GM18502 (cell line): ENCODE data around the gene MYO7A.

Experiments used
- ATAC-seq: cut with Tn5 transposase; IDR thresholded peaks from one replicate; pipeline ENCODE4 v1.9.1; 2021; ENCODE audit warnings: mild to moderate bottlenecking; ENCODE audit not compliant: unreplicated experiment, poor library complexity

Gene MYO7A

DNA sequence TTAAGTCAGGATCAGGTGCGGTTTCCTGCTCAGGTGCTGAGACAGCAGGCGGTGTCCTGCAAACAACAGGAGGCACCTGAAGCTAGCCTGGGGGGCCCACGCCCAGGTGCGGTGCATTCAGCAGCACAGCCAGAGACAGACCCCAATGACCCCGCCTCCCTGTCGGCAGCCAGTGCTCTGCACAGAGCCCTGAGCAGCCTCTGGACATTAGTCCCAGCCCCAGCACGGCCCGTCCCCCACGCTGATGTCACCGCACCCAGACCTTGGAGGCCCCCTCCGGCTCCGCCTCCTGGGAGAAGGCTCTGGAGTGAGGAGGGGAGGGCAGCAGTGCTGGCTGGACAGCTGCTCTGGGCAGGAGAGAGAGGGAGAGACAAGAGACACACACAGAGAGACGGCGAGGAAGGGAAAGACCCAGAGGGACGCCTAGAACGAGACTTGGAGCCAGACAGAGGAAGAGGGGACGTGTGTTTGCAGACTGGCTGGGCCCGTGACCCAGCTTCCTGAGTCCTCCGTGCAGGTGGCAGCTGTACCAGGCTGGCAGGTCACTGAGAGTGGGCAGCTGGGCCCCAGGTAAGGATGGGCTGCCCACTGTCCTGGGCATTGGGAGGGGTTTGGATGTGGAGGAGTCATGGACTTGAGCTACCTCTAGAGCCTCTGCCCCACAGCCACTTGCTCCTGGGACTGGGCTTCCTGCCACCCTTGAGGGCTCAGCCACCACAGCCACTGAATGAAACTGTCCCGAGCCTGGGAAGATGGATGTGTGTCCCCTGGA, at the start of gene MYO7A:
Gene MYO7A, plus strand, starts transcription at position 327 of the 772 bp plus-strand sequence. CDS start 2,389 bp downstream, outside the sequence.
- no peak for ATAC-seq

GRCh38 chr11:77079666-77080065, 48.4 kb upstream of the MYO7A start:
- no peak for ATAC-seq

GRCh38 chr11:77080643-77081210, 47.3 kb upstream of the MYO7A start:
- ATAC-seq: no peak

- ATAC-seq: no peak
Measured at GRCh38 chr11:77081381-77081851, 46.6 kb upstream of the MYO7A start.

DNA sequence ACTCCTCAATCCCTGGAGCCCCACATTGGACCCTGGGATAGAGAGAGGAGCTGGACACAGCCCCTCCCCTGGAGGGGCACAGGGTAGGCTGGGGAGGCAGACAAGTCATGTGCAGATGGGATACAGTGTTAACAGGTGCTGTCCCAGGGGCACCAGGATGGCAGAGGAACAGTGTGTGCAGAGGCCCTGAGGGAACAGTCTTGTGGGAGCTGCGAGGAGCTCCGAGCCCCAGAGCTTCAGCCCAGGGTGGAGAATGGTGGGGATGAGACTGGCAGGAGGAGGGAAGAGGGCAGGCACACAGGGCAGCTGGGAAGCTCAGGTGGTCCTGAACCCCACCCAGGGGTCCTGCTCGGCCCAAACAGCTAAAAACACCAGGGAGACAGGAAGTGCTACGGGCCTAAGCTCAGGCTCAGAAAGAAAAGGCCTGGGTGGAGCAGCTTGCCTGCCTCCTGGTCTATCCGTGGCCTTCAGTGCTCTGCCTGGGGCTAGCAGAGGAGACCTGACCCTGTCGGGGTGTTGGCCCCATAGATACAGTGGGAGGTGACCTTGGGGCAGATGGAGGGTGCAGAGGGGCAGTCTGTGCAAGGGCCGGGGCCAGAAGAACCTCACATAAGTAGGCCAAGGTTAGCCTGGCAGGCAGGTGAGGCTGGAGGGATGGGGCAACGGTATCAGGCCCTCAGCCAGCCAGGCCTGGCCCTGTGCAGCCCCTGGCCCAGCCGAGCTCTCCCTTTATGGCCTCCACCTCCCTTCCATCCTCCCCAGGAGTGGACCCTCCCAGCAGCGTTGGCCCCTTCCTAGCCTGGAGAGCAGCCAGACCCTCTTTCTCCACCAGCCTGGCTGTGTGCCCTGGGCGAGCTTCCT, 45.8 kb upstream of the MYO7A start:
- ATAC-seq: no peak

- ATAC-seq: no peak
Measured at GRCh38 chr11:77082838-77083565, 45.0 kb upstream of the MYO7A start.

DNA sequence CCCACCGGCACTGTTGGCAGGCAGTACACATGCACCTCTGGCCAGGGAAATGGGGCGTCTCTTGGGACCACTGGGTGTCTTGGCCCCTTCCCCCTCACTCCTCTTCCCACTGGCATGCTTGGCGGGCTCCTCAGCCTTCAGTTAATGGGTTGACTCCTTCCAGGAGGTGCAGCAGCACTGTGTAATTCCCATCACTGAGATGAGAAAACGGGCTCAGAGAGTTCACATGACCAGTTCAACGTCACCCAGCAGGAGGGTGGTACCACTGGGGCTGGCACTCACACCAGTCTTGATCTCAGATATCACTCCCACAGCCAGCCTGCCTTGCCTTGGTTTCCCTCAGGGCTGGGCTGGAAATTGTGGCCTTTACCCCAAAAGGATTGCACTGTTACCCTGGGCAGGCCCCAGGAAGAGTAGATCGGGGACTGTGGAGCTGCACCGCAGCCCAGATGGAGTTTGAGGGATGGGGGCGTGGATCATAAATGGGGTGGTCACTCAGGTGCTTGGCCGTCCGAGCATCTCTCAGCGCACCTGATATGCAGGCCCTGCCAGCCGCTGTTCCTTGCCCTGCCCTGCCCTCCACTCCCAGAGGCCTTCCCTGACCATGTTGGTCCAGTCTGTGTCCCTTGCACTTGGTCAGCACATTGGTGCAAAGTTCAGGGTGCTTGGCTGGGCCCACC, 44.3 kb upstream of the MYO7A start:
- ATAC-seq: no peak

DNA sequence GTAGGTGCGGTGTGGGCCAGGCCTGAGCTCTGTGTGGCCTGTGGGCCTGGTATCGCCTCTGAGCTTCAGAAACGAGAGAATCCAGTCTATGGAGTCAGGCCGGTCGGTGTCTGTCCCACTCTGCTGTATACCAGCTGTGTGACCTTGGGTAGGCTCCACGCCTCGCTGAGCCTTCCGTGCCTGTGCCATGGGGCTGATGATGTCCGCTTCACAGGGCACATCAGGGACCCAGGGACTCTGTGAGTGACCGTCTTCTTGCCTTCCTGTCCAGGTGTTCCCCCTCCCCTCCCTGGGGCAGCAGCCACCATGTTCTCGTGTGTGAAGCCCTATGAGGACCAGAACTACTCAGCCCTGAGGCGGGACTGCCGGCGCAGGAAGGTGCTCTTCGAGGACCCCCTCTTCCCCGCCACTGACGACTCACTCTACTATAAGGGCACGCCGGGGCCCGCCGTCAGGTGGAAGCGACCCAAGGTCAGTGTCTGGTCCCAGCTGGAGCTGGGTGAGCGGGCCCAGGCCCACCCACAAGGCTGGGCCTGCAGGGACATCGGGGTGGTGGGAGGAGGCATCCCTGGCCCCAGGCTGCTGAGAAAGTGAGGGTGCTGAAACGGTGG, 43.4 kb upstream of the MYO7A start:
- no peak for ATAC-seq

DNA sequence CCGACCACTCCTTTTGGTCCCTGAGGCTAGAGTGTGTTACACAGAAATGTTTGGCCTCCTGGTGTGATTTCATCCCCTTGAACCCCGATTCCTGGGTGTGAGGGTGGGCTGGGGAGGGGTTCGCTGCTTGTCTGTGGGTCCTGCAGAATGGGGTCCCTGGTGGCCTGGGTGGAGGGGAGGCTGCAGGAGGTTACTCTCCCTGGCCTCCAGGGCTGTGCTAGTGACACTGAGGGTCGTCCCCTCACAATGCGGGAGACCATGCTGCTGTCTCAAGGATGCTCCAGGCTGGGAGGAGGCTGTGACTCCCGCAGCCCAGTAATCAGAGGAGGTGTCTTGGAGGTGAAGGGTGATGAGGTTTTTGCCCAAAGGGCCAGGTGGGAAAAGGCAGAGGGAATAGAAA, 42.4 kb upstream of the MYO7A start:
- no peak for ATAC-seq

DNA sequence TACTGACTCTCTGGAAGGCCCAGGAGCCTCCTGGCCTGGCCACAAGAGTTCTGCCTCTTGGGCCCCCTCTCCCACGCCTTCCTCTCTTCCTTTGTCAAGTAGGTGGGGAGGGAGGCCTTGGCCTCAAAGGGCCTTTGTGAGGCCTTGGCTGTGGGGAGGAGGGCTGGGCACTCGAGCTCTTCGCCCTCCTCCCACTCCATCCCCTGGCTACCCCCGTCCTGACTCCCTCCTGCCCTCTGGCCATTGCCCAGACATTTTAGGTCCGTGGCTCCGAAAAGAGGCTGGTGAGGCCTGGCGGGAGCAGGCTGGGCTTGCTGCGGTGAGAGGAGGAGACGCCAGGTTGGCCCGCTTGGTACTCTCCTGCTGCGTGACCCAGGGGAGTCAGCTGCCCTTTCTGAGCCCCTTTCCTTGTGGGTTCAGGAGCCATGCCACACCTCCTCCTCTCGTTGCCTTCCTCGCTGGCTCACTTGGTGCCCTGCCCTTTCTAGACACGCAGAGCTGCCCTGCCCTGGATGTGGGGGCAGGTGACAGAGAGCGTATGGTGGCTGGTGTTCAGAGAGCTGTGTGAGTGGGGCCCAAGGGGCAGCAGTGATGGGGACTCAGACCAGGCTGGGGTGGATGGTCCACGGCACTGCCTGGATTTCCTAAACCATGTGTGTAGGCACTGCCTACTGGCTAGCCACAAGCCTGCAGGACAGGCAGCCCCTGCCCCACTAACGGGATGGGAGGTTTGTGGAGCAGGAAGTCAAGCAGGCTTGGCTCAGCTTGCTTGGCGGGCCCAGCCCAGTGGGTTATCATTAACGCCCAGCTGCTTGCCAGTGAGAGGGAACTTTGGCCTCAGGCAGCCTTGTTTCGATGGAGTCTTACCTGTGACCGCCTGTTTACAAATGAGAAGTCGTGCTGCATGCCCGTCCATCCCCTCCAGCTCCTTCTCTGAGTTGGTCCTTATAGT, 41.2 kb upstream of the MYO7A start:
- no peak for ATAC-seq

DNA sequence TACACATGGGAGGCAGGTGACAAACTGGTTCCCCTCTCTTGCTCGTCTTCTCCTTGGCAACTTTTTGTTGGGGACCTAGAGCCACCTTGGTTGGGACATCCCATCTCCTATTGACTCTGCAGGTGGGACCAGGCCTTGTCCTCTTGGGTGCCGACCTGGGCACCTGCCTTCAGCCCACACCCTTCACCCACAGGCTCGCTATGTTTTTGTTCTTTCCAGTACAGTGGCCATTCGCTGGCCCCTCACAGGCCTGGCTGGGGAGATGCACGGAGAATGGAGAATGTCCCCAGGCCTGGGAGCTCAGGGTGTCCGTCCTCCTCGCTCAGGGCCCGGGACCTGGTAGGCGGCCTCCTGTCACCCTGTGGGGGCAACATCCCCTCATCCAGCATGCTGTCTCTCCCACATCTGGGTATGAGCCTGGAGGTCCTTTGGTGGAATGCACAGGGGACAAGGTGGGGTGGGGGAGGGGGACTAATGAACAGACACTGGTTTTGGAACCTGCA, 40.3 kb upstream of the MYO7A start:
- ATAC-seq: no peak

GRCh38 chr11:77088236-77089003, 39.6 kb upstream of the MYO7A start:
- no peak for ATAC-seq

DNA sequence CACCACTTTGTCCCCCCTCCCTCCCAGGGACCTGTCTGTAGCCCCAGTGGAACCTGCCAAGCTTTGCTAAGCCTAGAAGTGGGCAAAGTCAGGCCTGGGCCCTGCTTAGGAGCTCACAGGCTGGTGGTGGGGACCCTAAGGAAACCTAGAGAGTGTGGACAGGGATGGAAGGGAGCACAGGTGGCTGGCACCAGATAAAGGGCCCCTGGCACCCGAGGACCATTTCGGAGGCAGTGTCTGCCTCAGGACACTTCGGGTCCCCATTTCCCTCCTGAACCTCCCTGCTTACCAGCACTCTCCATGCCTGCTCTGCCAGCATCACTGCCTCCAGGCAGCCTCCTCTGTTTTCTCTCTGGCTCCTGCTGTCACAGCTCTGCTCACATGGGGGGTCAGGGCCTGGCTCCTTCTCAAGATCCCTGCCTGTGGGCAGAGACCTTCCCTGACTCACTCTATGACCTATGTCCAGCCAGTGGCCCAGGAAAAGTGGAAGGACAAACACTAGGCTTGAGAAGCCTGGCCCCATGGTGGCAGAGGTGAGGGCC, 39.0 kb upstream of the MYO7A start:
- no peak for ATAC-seq

- ATAC-seq: no peak
Measured at GRCh38 chr11:77090046-77090372, 38.0 kb upstream of the MYO7A start.

DNA sequence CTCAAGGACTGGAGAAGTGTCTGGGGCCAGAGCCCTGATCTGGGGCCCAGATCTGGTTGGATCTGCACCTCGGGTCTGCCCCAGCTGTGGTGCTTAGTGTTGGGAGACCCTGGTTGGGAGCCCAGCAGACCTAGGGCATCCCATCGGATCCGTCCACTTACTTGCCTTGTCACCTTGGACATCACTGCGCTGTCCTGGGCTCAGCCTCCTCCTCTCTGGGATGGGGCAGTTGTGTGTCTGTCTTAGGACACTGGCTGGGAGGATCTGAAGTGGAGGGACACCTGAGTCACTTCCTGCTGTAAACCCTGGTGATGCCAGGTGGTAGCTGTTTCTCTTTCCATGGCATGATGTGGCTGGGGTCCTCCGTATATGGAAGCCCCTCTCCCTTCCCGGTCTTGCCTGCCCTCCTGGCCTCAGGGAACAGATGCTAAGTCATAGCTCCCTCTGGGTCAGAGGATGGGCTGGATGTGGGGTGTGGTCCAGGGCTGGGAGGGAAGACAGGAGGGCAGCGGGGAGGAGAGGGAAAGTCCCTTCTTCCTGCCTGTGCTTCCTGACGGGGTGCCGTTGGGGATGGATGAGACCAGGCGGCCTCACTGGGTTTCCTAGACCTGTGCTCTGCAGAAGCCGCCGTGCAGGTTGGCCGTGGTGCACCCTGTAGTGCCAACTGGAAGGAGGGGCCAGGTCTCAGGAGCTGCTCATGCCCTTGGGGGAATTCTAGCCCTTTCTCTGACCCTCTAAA, 37.5 kb upstream of the MYO7A start:
- no peak for ATAC-seq

- ATAC-seq: peak; percentile 88
Measured at GRCh38 chr11:77091146-77091940, 36.7 kb upstream of the MYO7A start.
